Measurements from ENCODE around the gene RNF25. TPM values are rescaled to one million over a fixed set of nuclear protein-coding genes. Genes with fewer than 3 reads are reported as not detected.

RNF25 gene
- total RNA-seq, 1 experiment from 2014 or later: 45.5 TPM

GRCh38 chr2:218623366-218623705 lies 48.5 kb downstream of the RNF25 start:
- no peak for DNase-seq (ENCODE audit: low read depth)

- DNase-seq (ENCODE audit: low read depth): no peak
Measured at GRCh38 chr2:218622606-218623365, 49.0 kb downstream of the RNF25 start.

GRCh38 chr2:218621007-218621406 lies 50.8 kb downstream of the RNF25 start:
- no peak for DNase-seq (ENCODE audit: low read depth)

- peak; percentile 55 for DNase-seq (ENCODE audit: low read depth)
Measured at GRCh38 chr2:218618102-218618860, 53.5 kb downstream of the RNF25 start.

- no peak for DNase-seq (ENCODE audit: low read depth)
Measured at GRCh38 chr2:218615868-218616315, 55.9 kb downstream of the RNF25 start.

Other genes starting within 250 kb of the RNF25 start
- gene USP37, start 103.7 kb downstream of the RNF25 start, total RNA-seq (2014; rRNA removed; shearing (Covaris generic)): 12.0 and 12.3 TPM in 2 replicates
- gene CNOT9, start 103.2 kb downstream of the RNF25 start, total RNA-seq (2014; rRNA removed; shearing (Covaris generic)): 90.0 and 100 TPM in 2 replicates
- 8.5 and 10.2 TPM in 2 replicates for gene PLCD4, start 64.1 kb downstream of the RNF25 start, total RNA-seq (2014; rRNA removed; shearing (Covaris generic))
- 11.3 and 13.6 TPM in 2 replicates for gene ZNF142, start 12.4 kb downstream of the RNF25 start, total RNA-seq (2014; rRNA removed; shearing (Covaris generic))
- 47.0 and 49.8 TPM in 2 replicates for gene BCS1L, start 12.3 kb downstream of the RNF25 start, total RNA-seq (2014; rRNA removed; shearing (Covaris generic))
- gene STK36, start 84 bp upstream of the RNF25 start, total RNA-seq (2014; rRNA removed; shearing (Covaris generic)): 15.6 and 20.7 TPM in 2 replicates
- gene TTLL4, start 38.8 kb upstream of the RNF25 start, total RNA-seq (2014; rRNA removed; shearing (Covaris generic)): 17.5 and 28.7 TPM in 2 replicates
- 19.9 and 20.5 TPM in 2 replicates for gene CYP27A1, start 110.1 kb upstream of the RNF25 start, total RNA-seq (2014; rRNA removed; shearing (Covaris generic))
- not detected in 2 replicates for gene PRKAG3, start 159.8 kb upstream of the RNF25 start, total RNA-seq (2014; rRNA removed; shearing (Covaris generic))
- 3.4 and 4.2 TPM in 2 replicates for gene WNT6, start 187.8 kb upstream of the RNF25 start, total RNA-seq (2014; rRNA removed; shearing (Covaris generic))
- gene WNT10A, start 208.8 kb upstream of the RNF25 start, total RNA-seq (2014; rRNA removed; shearing (Covaris generic)): 0.72 and 1.4 TPM in 2 replicates